Mesenchymal stem cell (in vitro differentiated cells and primary cell): ENCODE data around the gene BRD7.

Source experiments
- DNase-seq: peaks from one replicate; pipeline ENCODE4 v3.0.0-alpha.2; 2013
- H2AFZ ChIP-seq: one replicate; pipeline ENCODE4 v1.6.1; 2013; ENCODE audit warnings: low read depth, mild to moderate bottlenecking, control low read depth, inconsistent platforms, low read length, moderate library complexity
- H2AK5ac ChIP-seq: 2 replicates; pipeline ENCODE4 v1.6.1; 2013; ENCODE audit warnings: low read length, moderate library complexity, mild to moderate bottlenecking, inconsistent platforms; ENCODE audit not compliant: severe bottlenecking
- H2BK120ac ChIP-seq: one replicate; pipeline ENCODE4 v1.6.1; 2013; ENCODE audit warnings: low read depth, mild to moderate bottlenecking, inconsistent platforms, low read length, moderate library complexity
- H2BK12ac ChIP-seq, 2 experiments: one replicate each; pipeline ENCODE4 v1.6.1; 2013; ENCODE audit warnings: inconsistent platforms in 2 of 2, low read length in 2 of 2, mild to moderate bottlenecking in 2 of 2, moderate library complexity in 2 of 2, control low read depth in 1 of 2
- H2BK15ac ChIP-seq: one replicate; pipeline ENCODE4 v1.6.1; 2013; ENCODE audit warnings: mild to moderate bottlenecking, low read depth, inconsistent platforms; ENCODE audit not compliant: poor library complexity, severe bottlenecking
- H2BK5ac ChIP-seq: 2 replicates; pipeline ENCODE4 v1.6.1; 2013; ENCODE audit warnings: low read depth, mild to moderate bottlenecking, low read length, control low read depth, inconsistent platforms; ENCODE audit not compliant: poor library complexity, severe bottlenecking
- H3K14ac ChIP-seq, 2 experiments: one replicate each; pipeline ENCODE4 v1.6.1; 2013; ENCODE audit warnings: inconsistent platforms in 2 of 2, low read length in 2 of 2, control low read depth in 1 of 2, mild to moderate bottlenecking in 1 of 2, moderate library complexity in 1 of 2
- H3K18ac ChIP-seq, 2 experiments: one replicate each; pipeline ENCODE4 v1.6.1; 2013; ENCODE audit warnings: inconsistent platforms in 2 of 2, low read length in 2 of 2, control low read depth in 1 of 2, low read depth in 1 of 2, mild to moderate bottlenecking in 1 of 2
- H3K23ac ChIP-seq, 2 experiments: one replicate each; pipeline ENCODE4 v1.6.1; 2013; ENCODE audit warnings: inconsistent platforms in 2 of 2, low read length in 2 of 2, mild to moderate bottlenecking in 2 of 2, moderate library complexity in 2 of 2, control low read depth in 1 of 2
- H3K27ac ChIP-seq: 2 replicates; pipeline ENCODE4 v1.5.1; 2013; ENCODE audit warnings: mild to moderate bottlenecking, moderate library complexity, low read length, control low read depth, inconsistent platforms; ENCODE audit not compliant: poor library complexity, severe bottlenecking
- H3K27me3 ChIP-seq, 2 experiments: 2 replicates each; pipeline versions ENCODE4 v1.6.1 to v1.7.0; 2013; ENCODE audit warnings: low read length in 2 of 2, mild to moderate bottlenecking in 2 of 2, moderate library complexity in 2 of 2, control low read depth in 1 of 2, inconsistent platforms in 1 of 2; ENCODE audit not compliant: control insufficient read depth in 1 of 2, insufficient read depth in 1 of 2
- H3K36me3 ChIP-seq, 2 experiments: 2 replicates each; pipeline versions ENCODE4 v1.6.1 to v1.7.0; 2013; ENCODE audit warnings: low read length in 2 of 2, control low read depth in 1 of 2, inconsistent platforms in 1 of 2, low read depth in 1 of 2, mild to moderate bottlenecking in 1 of 2; ENCODE audit not compliant: insufficient read depth in 2 of 2, control insufficient read depth in 1 of 2
- H3K4ac ChIP-seq, 2 experiments: one replicate each; pipeline ENCODE4 v1.6.1; 2013; ENCODE audit warnings: inconsistent platforms in 2 of 2, low read length in 2 of 2, mild to moderate bottlenecking in 2 of 2, moderate library complexity in 2 of 2, control low read depth in 1 of 2, low read depth in 1 of 2
- H3K4me1 ChIP-seq: 2 replicates; pipeline ENCODE4 v1.6.1; 2013; ENCODE audit warnings: low read depth, low read length, control low read depth; ENCODE audit not compliant: control insufficient read depth, insufficient read depth
- H3K4me2 ChIP-seq: 2 replicates; pipeline ENCODE4 v1.6.1; 2013; ENCODE audit warnings: low read length, mild to moderate bottlenecking, inconsistent platforms; ENCODE audit not compliant: poor library complexity, severe bottlenecking
- H3K4me3 ChIP-seq, 2 experiments: 2 replicates each; pipeline versions ENCODE4 v1.5.1 to v1.7.0; 2013; ENCODE audit warnings: low read length in 2 of 2, mild to moderate bottlenecking in 2 of 2, control low read depth in 1 of 2, low read depth in 1 of 2; ENCODE audit not compliant: insufficient read depth in 1 of 2
- H3K79me1 ChIP-seq: replicated peaks from 2 replicates; pipeline ENCODE4 v1.6.1; 2013; ENCODE audit warnings: mild to moderate bottlenecking, control low read depth, low read length, inconsistent platforms; ENCODE audit not compliant: poor library complexity, severe bottlenecking
- H3K9ac ChIP-seq: 2 replicates; pipeline ENCODE4 v1.7.0; 2013; ENCODE audit warnings: mild to moderate bottlenecking, low read length, moderate library complexity
- H3K9me3 ChIP-seq: 2 replicates; pipeline ENCODE4 v1.7.0; 2013; ENCODE audit warnings: mild to moderate bottlenecking, low read length; ENCODE audit not compliant: control insufficient read depth
- H4K8ac ChIP-seq: one replicate; pipeline ENCODE4 v1.6.1; 2013; ENCODE audit warnings: inconsistent platforms, mild to moderate bottlenecking, low read length, moderate library complexity
- H4K91ac ChIP-seq: one replicate; pipeline ENCODE4 v1.6.1; 2013; ENCODE audit warnings: mild to moderate bottlenecking, low read length, inconsistent platforms
- WGBS: methylation state at CpG from one replicate; pipeline ENCODE4 v1.1.7; 2013; ENCODE audit warnings: mixed read lengths; 5-methylcytosine and 5-hydroxymethylcytosine counted together

The BRD7 gene

GRCh38 chr16:50295541-50296132 lies 73.2 kb downstream of the BRD7 start:
- H3K4ac ChIP-seq: no peak overlapping the region
- WGBS: 98% methylated on average over 7 of the region's 7 CpGs
- H3K23ac ChIP-seq: no peak overlapping the region
- no peaks in the 10 kb centered on the region for H3K9me3 ChIP-seq
- H4K8ac ChIP-seq: no peak overlapping the region
- no peak overlapping the region for H3K18ac ChIP-seq
- H2AK5ac ChIP-seq: no peak overlapping the region
- H3K4me3 ChIP-seq: no peak overlapping the region
- H2BK120ac ChIP-seq: no peak overlapping the region
- no peak for DNase-seq
- H4K91ac ChIP-seq: no peak overlapping the region
- peaks cover 30 to 55% of the 10 kb centered on the region in 2 experiments for H3K36me3 ChIP-seq
- no peak overlapping the region for H2BK12ac ChIP-seq
- H3K14ac ChIP-seq: no peak overlapping the region
- no peaks in the 10 kb centered on the region for H3K79me1 ChIP-seq
- no peak overlapping the region for H3K27ac ChIP-seq
- no peaks in the 10 kb centered on the region for H3K27me3 ChIP-seq
- H3K4me1 ChIP-seq: peaks cover 10% of the 10 kb centered on the region
- no peak overlapping the region for H2BK5ac ChIP-seq
- no peak overlapping the region for H3K4me2 ChIP-seq
- H2BK15ac ChIP-seq: no peak overlapping the region
- no peak overlapping the region for H3K9ac ChIP-seq
- H2AFZ ChIP-seq: no peak overlapping the region

- Histone ChIP-seq H3K4ac (no peak overlapping the region), H3K9ac (no peak overlapping the region), H3K79me1 (no peaks in the 10 kb centered on the region), H2BK120ac (no peak overlapping the region), H3K4me2 (no peak overlapping the region), H2BK15ac (no peak overlapping the region), H2AFZ (no peak overlapping the region), H3K9me3 (no peaks in the 10 kb centered on the region), H3K4me1 (peaks cover 8% of the 10 kb centered on the region), H2BK12ac (no peak overlapping the region), H3K27me3 (no peaks in the 10 kb centered on the region), H3K18ac (no peak overlapping the region), H4K91ac (no peak overlapping the region), H3K23ac (no peak overlapping the region), H4K8ac (no peak overlapping the region), H3K4me3 (no peak overlapping the region), H2AK5ac (no peak overlapping the region), H2BK5ac (no peak overlapping the region), H3K27ac (no peak overlapping the region), H3K14ac (no peak overlapping the region), H3K36me3 (peaks cover 30 to 59% of the 10 kb centered on the region in 2 experiments)
- DNase-seq: no peak
- WGBS: 80% methylated on average over 3 of the region's 4 CpGs
Observed at GRCh38 chr16:50294955-50295354, 73.8 kb downstream of the BRD7 start.

GRCh38 chr16:50293994-50294855 lies 74.6 kb downstream of the BRD7 start:
- Histone ChIP-seq H3K27me3 (no peaks in the 10 kb centered on the region), H3K23ac (no peak overlapping the region), H3K18ac (no peak overlapping the region), H3K27ac (no peak overlapping the region), H3K4me1 (peaks cover 8% of the 10 kb centered on the region), H2BK5ac (no peak overlapping the region), H2BK120ac (no peak overlapping the region), H3K4me3 (no peak overlapping the region), H4K8ac (no peak overlapping the region), H3K36me3 (peaks cover 30 to 57% of the 10 kb centered on the region in 2 experiments), H2BK12ac (no peak overlapping the region), H4K91ac (no peak overlapping the region), H2AK5ac (no peak overlapping the region), H3K9ac (no peak overlapping the region), H3K14ac (no peak overlapping the region), H2AFZ (no peak overlapping the region), H3K9me3 (no peaks in the 10 kb centered on the region), H3K4ac (no peak overlapping the region), H2BK15ac (no peak overlapping the region), H3K79me1 (no peaks in the 10 kb centered on the region), H3K4me2 (no peak overlapping the region)
- WGBS: 92% methylated on average over 18 of the region's 20 CpGs
- no peak for DNase-seq

GRCh38 chr16:50293041-50293783 lies 75.6 kb downstream of the BRD7 start:
- Histone ChIP-seq H2BK15ac (no peak overlapping the region), H3K4me1 (peaks cover 8% of the 10 kb centered on the region), H2BK120ac (no peak overlapping the region), H3K9ac (no peak overlapping the region), H2AK5ac (no peak overlapping the region), H3K27me3 (no peaks in the 10 kb centered on the region), H3K36me3 (peaks cover 30 to 48% of the 10 kb centered on the region in 2 experiments), H2BK12ac (no peak overlapping the region), H4K91ac (no peak overlapping the region), H3K79me1 (no peaks in the 10 kb centered on the region), H2AFZ (no peak overlapping the region), H2BK5ac (no peak overlapping the region), H3K4ac (no peak overlapping the region), H3K9me3 (no peaks in the 10 kb centered on the region), H4K8ac (no peak overlapping the region), H3K23ac (no peak overlapping the region), H3K14ac (no peak overlapping the region), H3K4me3 (no peak overlapping the region), H3K27ac (no peak overlapping the region), H3K18ac (no peak overlapping the region), H3K4me2 (no peak overlapping the region)
- DNase-seq: no peak
- 92% methylated on average over 20 of the region's 20 CpGs for WGBS
